Loucy (cell line): Measurements from ENCODE around the gene LHFPL6.

ENCODE experiments used
- EZH2phosphoT487 ChIP-seq: fragments of 200-600 bp; IDR thresholded peaks from 2 replicates; pipeline ENCODE4 v1.6.1; 2018; ENCODE audit warnings: antibody characterized with exemption, mild to moderate bottlenecking, moderate library complexity, borderline replicate concordance
- TF ChIP-seq, protein P1 (sequence below): fragments of 200-600 bp; sonication (generic); conservative IDR thresholded peaks from 2 replicates; pipeline ENCODE4 v1.5.1; 2014; ENCODE audit warnings: mild to moderate bottlenecking, antibody characterized with exemption, low read length

DNA sequence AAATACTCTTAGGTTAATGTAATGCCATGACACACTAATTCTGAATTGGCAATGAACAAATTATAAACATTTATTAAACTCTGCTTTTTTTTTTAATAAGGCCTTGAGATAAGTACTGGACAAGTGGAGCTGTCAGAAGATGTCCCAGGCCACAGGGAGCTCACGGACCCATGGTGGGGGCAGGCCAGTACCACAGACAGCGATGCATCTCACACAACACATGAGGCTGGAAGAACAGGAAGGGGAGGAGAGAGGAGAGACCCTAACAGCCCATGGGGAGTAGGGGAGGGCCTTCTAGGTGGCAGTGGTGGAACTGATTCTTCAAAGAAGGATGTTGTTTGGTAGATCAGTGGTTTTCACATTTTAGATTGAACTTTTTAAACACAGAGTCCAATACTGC, 128.4 kb downstream of the LHFPL6 start:
- TF ChIP-seq, protein P1, sequence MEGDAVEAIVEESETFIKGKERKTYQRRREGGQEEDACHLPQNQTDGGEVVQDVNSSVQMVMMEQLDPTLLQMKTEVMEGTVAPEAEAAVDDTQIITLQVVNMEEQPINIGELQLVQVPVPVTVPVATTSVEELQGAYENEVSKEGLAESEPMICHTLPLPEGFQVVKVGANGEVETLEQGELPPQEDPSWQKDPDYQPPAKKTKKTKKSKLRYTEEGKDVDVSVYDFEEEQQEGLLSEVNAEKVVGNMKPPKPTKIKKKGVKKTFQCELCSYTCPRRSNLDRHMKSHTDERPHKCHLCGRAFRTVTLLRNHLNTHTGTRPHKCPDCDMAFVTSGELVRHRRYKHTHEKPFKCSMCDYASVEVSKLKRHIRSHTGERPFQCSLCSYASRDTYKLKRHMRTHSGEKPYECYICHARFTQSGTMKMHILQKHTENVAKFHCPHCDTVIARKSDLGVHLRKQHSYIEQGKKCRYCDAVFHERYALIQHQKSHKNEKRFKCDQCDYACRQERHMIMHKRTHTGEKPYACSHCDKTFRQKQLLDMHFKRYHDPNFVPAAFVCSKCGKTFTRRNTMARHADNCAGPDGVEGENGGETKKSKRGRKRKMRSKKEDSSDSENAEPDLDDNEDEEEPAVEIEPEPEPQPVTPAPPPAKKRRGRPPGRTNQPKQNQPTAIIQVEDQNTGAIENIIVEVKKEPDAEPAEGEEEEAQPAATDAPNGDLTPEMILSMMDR, result no peak
- no peak for TF ChIP-seq EZH2phosphoT487
